Measurements from ENCODE around the gene FAM185A.

Gene FAM185A

GRCh38 chr7:102811942-102812678, 63.3 kb downstream of the FAM185A start:
- Mint-ChIP-seq H3K27me3 (no peaks in the 10 kb centered on the region), H3K27ac (no peak overlapping the region), H3K4me1 (peaks cover 12% of the 10 kb centered on the region), H3K9me3 (no peaks in the 10 kb centered on the region), H3K4me3 (no peak overlapping the region)
- DNase-seq (no peak), ATAC-seq (no peak)

GRCh38 chr7:102813191-102814024, 64.6 kb downstream of the FAM185A start:
- Mint-ChIP-seq H3K9me3 (no peaks in the 10 kb centered on the region), H3K4me1 (peaks cover 12% of the 10 kb centered on the region), H3K4me3 (no peak overlapping the region), H3K27me3 (no peaks in the 10 kb centered on the region), H3K27ac (peak overlapping the region; percentile 27 to 40)
- ATAC-seq (peak; percentile 30), DNase-seq (no peak)

- H3K4me1 Mint-ChIP-seq: peaks cover 12% of the 10 kb centered on the region
- no peaks in the 10 kb centered on the region for H3K27me3 Mint-ChIP-seq
- no peaks in the 10 kb centered on the region for H3K9me3 Mint-ChIP-seq
- DNase-seq (no peak), ATAC-seq (peak; percentile 94)
- peak overlapping the region in 1 of 2 donors; percentile 52 for H3K27ac Mint-ChIP-seq
- no peak overlapping the region for H3K4me3 Mint-ChIP-seq
Observed at GRCh38 chr7:102814025-102814471, 65.2 kb downstream of the FAM185A start.

GRCh38 chr7:102817616-102818573, 69.1 kb downstream of the FAM185A start:
- Mint-ChIP-seq H3K4me1 (peaks cover 12% of the 10 kb centered on the region), H3K27me3 (no peaks in the 10 kb centered on the region), H3K27ac (no peak overlapping the region), H3K4me3 (no peak overlapping the region), H3K9me3 (no peaks in the 10 kb centered on the region)
- ATAC-seq: no peak
- no peak for DNase-seq

GRCh38 chr7:102819151-102819550, 70.4 kb downstream of the FAM185A start:
- Mint-ChIP-seq H3K27ac (no peak overlapping the region), H3K27me3 (no peaks in the 10 kb centered on the region), H3K4me3 (no peak overlapping the region), H3K4me1 (peaks cover under 1% of the 10 kb centered on the region), H3K9me3 (no peaks in the 10 kb centered on the region)
- ATAC-seq (no peak), DNase-seq (no peak)

GRCh38 chr7:102821994-102822747, 73.4 kb downstream of the FAM185A start:
- no peaks in the 10 kb centered on the region for H3K27me3 Mint-ChIP-seq
- no peak overlapping the region for H3K4me3 Mint-ChIP-seq
- ATAC-seq: no peak
- DNase-seq: no peak
- no peaks in the 10 kb centered on the region for H3K4me1 Mint-ChIP-seq
- no peaks in the 10 kb centered on the region for H3K9me3 Mint-ChIP-seq
- no peak overlapping the region for H3K27ac Mint-ChIP-seq

- ATAC-seq (no peak), DNase-seq (no peak)
- no peaks in the 10 kb centered on the region for H3K9me3 Mint-ChIP-seq
- peak overlapping the region in 1 of 2 donors; percentile 2 for H3K27ac Mint-ChIP-seq
- no peaks in the 10 kb centered on the region for H3K4me1 Mint-ChIP-seq
- no peak overlapping the region for H3K4me3 Mint-ChIP-seq
- H3K27me3 Mint-ChIP-seq: no peaks in the 10 kb centered on the region
Observed at GRCh38 chr7:102823390-102824119, 74.8 kb downstream of the FAM185A start.

- Mint-ChIP-seq H3K9me3 (no peaks in the 10 kb centered on the region), H3K27me3 (no peaks in the 10 kb centered on the region), H3K4me3 (no peak overlapping the region), H3K27ac (no peak overlapping the region), H3K4me1 (no peaks in the 10 kb centered on the region)
- no peak for DNase-seq
- ATAC-seq: no peak
Observed at GRCh38 chr7:102828286-102828685, 79.5 kb downstream of the FAM185A start.

- H3K4me1 Mint-ChIP-seq: no peaks in the 10 kb centered on the region
- ATAC-seq (no peak), DNase-seq (no peak)
- no peak overlapping the region for H3K4me3 Mint-ChIP-seq
- H3K27me3 Mint-ChIP-seq: no peaks in the 10 kb centered on the region
- no peaks in the 10 kb centered on the region for H3K9me3 Mint-ChIP-seq
- no peak overlapping the region for H3K27ac Mint-ChIP-seq
Observed at GRCh38 chr7:102829075-102829474, 80.3 kb downstream of the FAM185A start.

- no peak for ATAC-seq
- no peak overlapping the region for H3K4me3 Mint-ChIP-seq
- DNase-seq: no peak
- H3K27ac Mint-ChIP-seq: no peak overlapping the region
- H3K9me3 Mint-ChIP-seq: no peaks in the 10 kb centered on the region
- H3K27me3 Mint-ChIP-seq: no peaks in the 10 kb centered on the region
- peaks cover 9% of the 10 kb centered on the region for H3K4me1 Mint-ChIP-seq
Observed at GRCh38 chr7:102830197-102830596, 81.4 kb downstream of the FAM185A start.

GRCh38 chr7:102832674-102833073, 83.9 kb downstream of the FAM185A start:
- DNase-seq (no peak), ATAC-seq (no peak)
- H3K4me1 Mint-ChIP-seq: peaks cover 11% of the 10 kb centered on the region
- no peaks in the 10 kb centered on the region for H3K9me3 Mint-ChIP-seq
- no peaks in the 10 kb centered on the region for H3K27me3 Mint-ChIP-seq
- no peak overlapping the region for H3K27ac Mint-ChIP-seq
- no peak overlapping the region for H3K4me3 Mint-ChIP-seq

- Mint-ChIP-seq H3K9me3 (no peaks in the 10 kb centered on the region), H3K4me3 (no peak overlapping the region), H3K27me3 (no peaks in the 10 kb centered on the region), H3K27ac (no peak overlapping the region), H3K4me1 (peaks cover 11% of the 10 kb centered on the region)
- DNase-seq (no peak), ATAC-seq (no peak)
Observed at GRCh38 chr7:102833343-102833742, 84.5 kb downstream of the FAM185A start.

GRCh38 chr7:102834466-102834865, 85.7 kb downstream of the FAM185A start:
- ATAC-seq (no peak), DNase-seq (no peak)
- Mint-ChIP-seq H3K4me3 (no peak overlapping the region), H3K4me1 (peaks cover 11% of the 10 kb centered on the region), H3K9me3 (no peaks in the 10 kb centered on the region), H3K27ac (no peak overlapping the region), H3K27me3 (no peaks in the 10 kb centered on the region)

- no peak overlapping the region for H3K4me3 Mint-ChIP-seq
- H3K9me3 Mint-ChIP-seq: no peaks in the 10 kb centered on the region
- peaks cover 11% of the 10 kb centered on the region for H3K4me1 Mint-ChIP-seq
- peak; percentile 98 for ATAC-seq
- no peaks in the 10 kb centered on the region for H3K27me3 Mint-ChIP-seq
- no peak overlapping the region for H3K27ac Mint-ChIP-seq
- peak; percentile 4 to 29 for DNase-seq
Observed at GRCh38 chr7:102834999-102835398, 86.2 kb downstream of the FAM185A start.

Data from stimulated activated naive CD8-positive, alpha-beta T cell treated with anti-CD3 and anti-CD28 coated beads, Interleukin-15, amount 100 ng/mL, for 72 hours (primary cell).